GM21619 (cell line): ENCODE data around the gene ANO4.

Experiments used
- ATAC-seq: cut with Tn5 transposase; IDR thresholded peaks from one replicate; pipeline ENCODE4 v1.9.1; 2021; ENCODE audit not compliant: unreplicated experiment

Gene ANO4

DNA sequence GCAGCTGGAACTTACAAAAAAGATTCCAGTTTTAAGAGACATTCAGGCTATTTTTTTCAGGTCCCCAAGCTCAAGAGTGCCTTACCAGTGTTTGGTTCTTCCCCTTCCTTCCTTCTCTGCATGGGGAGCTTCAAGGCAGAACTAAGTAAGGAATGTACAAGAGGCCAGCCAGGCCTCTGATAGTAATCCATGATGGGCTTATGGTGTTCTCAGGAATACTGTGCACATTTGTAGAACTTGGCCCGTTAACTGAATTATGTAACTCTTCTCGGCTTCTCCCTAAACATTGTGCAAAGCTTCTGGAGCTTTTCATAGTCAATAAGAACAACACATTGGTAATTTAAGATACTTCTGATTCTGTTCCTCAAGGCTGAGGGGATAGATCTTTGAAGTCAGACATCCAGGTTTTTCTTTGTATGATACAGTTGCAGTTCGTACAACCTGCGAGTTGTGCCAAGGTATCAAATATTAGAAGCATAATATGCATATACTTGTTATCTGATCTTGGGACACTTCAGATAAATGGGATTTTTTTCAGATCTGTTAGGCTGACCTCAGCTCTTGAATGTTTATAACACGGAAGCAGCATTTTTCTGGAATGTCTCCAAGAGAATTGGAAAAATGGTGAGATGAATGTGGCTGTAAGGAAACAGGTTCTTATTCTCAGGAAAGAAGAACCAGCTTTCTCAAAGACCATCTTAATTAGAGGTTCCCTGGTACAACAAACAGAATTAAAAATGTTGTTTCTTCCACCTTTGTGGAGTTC is 148.6 kb downstream of the ANO4 start:
- no peak for ATAC-seq

DNA sequence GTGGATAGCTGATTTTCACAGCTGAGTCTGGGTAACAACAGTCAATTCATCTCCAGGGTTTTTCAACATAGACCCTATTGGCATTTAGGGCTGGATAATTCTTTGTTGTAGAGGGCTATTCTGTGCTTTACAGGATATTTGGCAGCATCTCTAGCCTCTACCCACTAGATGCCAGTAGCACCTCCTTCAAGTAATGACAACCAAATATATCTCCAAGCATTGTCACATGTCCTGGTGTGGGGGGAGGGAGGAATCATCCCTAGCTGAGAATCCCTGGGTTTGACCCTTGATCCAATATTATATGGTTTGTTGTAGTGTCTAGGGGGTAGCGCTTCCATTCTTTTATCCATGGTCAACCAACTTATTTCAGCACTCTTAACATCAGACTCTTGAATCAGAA is 157.2 kb downstream of the ANO4 start:
- no peak for ATAC-seq

DNA sequence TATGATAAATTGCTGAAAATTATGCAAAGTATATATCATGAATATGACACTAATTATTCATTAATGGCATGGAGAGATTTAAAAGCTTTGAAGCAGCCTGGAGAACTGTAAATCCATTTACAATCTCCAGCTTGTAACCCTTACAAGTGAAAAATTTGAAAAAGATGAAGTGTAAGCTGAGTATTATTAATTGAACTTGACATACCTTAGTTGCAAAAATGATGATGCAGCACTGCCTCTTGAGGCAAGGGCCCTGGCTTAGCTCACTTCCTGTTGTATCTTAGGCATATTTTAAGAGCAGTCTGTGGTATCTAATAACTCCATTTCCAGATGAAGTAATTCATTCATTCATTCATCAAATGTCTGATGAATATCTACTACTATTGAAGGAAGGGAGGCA is 158.6 kb downstream of the ANO4 start:
- ATAC-seq: no peak

DNA sequence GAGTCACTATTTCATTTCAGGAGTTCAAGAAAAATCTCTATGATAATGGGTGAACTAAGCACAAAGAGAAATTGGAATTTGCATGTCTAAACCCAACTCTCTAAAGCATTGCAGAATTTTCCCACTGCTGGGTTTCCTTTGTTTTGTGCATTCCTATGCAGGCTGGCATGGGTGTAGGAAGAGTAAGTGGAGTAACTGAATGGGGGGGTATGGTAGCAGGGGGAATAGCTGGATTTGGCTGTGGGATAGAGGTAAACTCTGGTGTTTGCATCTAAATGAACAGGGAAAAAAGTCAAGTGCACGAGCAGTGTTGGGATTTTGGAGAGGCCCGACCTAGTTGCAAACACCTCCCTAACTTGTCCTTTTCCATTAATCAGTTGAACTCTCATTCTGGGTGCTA is 159.1 kb downstream of the ANO4 start:
- ATAC-seq: no peak

DNA sequence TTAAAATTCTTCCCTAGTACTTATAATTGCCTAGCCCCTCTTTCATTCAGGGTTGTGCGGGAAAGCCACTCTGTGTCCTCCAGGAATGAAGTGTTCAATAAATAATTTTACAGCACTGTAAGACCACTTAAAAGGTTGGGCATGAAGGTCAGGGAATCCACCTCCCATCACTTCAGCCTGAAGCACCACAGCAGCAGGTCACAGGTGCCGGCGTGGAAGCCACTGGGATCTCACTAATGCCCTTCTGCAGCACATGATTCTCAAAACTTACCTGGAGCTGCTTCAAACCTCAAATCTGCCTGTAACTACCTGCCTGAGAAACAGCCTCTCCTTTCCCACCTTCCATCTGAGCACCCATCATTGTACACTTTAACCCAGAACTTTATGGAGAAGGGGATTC is 159.5 kb downstream of the ANO4 start:
- no peak for ATAC-seq

DNA sequence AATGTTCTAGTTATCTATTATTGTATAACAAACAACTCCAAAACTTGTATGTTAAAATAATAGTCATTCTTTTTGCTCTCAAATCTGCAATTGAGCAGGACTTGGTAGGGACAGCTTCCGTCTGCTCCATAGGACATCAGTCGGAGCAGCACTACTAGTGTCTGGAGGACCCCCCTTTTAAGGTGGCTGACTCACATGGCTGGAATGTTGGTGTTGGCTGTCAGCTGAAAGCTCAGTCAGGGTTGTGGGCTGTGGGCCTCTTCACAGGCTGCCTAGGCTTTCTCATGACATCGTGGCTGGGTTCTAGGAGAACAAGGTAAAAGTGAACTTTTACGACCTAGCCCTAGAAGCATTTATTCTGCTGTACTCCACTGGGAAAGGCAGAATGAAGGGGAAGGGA is 160.6 kb downstream of the ANO4 start:
- no peak for ATAC-seq

DNA sequence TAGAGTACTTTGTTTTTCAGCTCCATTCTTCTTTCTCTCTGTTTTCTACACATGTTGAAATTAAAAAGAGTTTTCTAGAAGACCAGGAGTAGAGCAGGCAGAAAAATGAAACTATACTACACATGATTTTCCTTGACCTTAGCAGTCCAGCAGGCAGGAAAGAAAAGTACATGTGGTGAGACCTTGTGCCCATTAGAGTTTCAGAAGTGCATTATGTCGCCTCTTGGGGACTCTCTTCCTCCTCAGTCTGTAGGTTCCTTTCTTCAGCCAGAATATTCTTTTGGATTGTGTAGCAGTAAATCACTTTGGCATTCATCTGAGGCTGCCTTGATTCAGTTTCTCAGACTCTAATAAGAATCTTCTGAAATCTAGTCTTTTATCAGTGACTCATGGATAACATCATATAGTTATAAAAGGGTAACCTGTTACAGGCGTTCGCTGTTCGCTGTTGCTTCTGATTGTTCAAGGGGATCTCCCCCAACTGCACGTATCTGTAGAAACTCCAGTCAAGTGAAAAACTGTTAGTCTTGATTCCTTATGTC is 161.8 kb downstream of the ANO4 start:
- no peak for ATAC-seq

DNA sequence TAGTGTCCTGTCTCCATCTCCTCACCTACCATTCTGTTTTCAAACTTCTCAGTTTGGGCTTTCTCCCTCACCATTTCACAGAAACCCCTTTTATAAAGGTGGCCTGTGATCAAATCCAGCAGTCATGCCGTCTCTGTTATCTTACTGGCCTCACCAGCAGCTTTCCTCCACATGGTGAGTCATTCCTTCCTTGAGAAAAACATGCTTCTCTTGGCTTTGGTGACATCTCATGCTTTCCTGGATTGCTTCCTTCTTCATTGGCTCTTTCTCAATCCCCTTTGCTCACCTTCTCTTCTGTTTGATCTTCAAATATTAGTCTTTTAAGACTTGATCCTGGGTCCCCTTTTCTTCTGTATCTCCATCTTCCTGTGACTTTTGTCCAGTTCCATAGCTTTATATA is 164.9 kb downstream of the ANO4 start:
- no peak for ATAC-seq

DNA sequence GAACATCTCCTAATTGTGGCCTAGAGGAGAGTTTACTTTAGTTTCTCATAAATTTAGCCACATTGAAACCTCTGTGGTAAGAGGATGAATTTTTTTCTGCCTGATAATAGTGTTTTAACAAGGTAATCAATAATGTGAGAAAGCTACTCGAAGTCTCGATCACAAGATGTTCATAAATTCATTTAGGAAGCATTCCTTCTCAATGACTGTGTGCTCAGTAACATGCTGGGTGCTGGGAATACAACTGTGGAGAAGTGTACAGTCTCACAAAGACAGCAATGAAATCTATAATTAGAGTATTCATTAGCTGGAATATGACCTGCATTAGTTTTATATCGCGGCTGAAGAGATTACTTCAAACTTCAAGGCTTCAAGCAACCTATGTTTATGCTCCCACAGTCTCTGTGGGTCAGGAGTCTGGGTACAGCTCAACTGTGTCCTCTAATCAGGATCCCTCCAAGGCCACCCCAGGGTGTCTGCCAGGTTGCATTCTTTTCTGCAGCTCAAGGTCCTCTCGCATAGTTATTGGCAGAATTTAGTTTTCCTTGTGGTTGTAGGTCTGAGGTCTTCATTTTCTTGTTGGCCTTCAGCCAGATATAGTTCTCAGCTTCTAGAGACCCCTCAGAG is 167.6 kb downstream of the ANO4 start:
- no peak for ATAC-seq

DNA sequence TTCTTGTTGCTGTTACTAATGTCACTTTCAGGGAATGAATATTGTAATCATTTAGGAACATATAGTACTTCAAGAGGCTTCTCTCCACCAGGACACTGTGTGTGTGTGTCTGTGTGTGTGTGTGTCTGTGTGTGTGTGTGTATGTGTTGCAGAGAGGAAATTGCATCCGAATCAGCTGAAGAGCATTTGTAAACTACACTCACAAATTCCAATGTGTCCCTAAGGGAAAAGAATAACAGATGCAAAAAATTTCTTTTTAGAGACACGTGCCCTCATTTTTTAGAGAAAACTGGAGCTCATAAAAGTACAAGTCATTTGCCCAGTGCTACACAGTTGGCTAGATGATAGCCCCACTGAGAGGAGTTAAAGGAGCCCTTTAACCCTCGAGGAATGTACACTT is 168.8 kb downstream of the ANO4 start:
- ATAC-seq: no peak

DNA sequence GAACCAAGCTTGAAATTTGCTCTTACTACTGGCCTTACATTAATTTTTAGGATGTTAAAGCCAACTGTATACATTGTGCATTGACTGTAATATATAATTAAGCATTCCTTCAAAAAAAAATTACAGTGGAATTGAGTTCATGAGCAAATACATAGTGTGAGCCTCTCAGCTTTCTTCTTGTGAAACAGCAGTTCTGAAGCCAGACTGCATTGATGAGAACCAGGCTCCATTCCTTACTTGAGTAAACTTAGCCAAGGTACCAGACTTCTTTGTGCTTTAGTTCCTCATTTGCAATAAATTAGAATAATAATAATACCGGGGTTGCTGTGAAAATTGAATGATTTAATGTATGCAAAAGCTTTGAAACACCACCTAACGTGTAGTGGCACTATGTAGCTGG is 169.5 kb downstream of the ANO4 start:
- no peak for ATAC-seq

DNA sequence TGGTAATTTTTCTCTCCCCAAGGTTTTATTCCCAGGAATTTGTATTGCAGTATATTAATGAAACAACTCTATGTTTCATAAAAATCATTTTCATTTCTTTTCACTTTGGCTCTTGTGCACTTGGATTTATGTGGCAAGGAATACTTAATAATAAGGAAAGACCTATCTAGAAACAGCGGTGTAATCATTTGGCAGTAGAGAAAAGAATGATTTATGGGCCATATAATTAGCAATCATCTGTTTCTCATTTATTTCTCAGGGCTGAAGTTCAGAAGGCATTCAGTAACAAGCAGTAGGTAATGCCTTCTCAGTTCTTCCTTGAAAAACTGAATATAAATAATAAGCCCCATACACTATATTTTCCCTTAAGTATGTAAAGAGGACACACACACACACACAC is 172.6 kb downstream of the ANO4 start:
- ATAC-seq: no peak

DNA sequence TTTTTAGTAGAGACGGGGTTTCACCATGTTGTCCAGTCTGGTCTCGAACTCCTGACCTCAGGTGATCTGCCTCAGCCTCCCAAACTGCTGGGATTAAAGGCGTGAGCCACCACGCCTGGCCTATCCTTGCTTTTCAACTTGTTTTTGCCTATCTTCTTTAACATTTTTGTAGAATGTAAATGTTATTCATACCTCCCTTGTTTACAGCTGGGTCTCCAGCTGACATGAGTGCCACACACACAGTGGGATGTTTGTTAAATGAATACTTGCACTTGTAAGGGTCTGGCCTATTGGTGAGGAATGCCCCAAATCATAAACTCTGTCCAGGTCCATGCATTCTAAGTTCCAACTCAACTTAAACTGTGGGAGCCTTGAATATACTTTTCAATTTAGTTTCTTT is 176.3 kb downstream of the ANO4 start:
- ATAC-seq: no peak

DNA sequence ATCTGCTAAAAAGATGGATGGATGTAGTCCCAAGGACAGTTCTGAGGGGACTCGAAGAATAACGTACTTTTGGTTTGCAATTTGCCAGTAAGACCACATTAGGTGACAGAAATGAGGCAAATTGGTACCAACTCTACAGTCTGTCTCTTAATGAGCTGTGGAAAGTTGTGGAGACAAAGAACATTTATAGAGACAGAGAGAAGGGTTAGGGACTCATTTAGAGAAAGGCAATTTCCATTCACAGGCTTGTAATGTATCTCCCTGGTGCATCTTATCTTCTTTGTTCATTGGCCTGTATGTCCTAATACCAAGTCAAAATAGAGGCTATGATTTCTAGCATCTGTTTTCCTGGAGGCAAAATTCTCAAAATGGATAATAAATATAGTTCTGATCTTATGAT is 177.5 kb downstream of the ANO4 start:
- ATAC-seq: no peak

DNA sequence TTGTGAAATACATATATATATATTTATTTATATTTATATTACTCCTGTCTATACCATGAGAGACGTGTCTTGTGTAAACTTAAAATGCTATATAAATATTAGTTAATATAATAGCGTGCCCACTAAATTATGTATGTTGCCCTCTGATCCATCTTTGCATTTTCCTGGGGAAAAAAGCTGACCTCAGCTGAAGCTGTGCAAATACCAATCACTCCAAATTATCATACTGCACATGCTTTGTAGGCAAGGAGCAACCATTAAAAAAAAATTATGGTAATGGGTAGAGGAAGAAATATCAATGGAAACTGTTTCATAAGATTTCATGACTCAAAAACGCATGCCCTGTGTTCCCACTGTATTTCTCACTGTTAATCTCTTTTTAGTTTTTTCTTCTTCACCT is 179.8 kb downstream of the ANO4 start:
- ATAC-seq: no peak

DNA sequence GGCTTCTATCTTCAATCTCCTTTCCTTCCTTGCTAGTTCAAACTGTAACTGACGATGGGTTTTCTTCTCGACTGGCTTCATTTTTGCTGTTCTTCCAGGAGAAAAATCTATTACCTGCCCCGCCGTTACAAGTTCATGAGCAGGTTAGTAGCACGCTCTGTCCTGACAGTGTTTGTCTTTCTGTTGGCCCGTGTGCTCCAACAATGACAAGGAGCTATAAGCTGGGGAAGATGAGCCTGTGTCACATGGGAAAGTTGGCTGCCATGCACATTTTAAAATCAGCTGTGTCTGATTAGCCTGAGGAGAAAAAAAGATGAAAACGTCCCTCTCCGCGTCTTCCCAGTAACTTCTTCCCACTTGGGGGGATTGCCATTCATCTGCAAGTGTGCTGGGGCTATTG is 180.2 kb downstream of the ANO4 start:
- ATAC-seq: no peak

DNA sequence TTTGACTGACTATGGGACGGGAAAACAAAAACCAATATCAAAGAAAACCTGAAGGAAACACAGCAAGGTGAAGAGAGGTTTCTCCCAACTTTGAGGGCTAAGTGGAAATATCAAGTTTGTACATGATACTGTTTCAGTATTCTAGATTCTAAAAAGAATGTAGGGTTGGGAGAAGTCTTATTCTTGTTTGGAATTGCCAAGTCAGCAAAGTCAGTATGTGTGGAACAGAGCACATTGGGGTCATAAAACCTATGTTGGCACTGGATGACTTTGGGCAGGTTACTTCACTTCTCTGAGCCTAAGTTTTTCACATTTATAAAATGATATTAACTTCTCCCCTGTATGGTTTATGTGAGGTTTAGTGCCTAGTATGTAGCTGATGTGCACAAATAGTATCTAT is 182.2 kb downstream of the ANO4 start:
- ATAC-seq: no peak

DNA sequence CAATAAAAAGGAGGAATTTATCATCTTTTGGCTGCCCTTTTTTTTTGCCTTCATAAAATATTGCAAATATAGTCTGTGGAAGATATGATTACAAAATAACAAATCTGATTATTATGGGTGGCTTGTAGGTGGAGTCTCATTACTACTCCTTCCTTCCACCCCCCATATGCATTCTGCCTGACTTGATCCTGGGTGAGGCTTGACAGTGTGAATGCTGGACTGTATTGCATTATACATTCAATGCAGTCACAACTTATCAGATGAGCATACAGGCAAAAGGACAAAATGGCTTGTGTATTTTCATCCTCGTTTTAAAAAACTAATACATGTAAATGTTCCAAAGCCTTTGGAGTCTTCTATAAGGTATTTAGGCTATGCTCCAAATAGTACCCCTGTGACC is 186.3 kb downstream of the ANO4 start:
- no peak for ATAC-seq

DNA sequence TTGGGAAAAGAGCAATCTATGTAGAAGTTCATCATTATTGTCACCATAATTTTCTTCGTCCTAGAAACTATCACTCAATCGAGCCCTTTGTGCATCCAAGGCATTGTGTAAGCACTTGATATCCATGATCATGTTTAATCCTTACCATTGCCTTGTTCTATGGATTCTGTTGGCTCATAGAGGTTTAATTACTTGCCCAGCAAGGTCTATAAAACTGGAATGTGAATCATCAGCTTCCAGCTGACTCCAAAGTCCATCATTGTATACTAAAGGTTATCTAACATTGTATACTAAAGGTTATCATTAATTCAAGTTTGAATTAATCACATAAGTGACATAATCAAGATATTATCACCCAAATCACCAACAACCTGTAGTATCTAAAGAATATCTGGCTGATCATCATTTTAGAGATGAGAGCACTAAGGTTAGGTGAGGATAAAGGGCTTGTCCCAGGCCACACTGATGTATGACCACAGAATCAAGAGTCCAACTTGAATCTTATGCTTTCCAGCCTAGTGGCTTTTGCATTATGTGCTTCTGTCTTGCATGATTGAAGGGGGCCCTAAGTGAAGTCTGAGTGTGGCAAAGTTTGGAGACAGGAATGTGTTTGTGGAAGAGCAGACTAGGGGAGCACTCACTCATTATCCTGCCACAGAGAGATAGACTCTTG is 188.1 kb downstream of the ANO4 start:
- ATAC-seq: no peak

DNA sequence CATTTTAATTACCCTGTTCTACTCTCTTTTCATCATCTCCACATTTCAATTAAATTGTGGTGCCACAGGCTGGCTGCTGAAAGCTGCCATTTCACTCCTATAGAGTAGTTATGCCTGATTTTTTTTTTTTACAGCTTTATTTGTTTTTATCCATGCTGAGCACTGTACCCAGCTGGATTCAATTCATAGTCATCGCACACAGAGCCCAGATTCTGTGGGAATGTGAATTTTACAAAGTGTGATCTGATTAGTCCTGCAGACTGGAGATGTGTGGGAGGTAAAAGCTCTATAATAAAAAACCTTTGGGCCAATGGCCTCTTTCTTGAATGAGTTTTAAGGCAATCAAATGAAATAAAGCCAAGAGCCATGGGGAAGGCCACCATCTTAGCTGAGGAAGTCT is 190.2 kb downstream of the ANO4 start:
- ATAC-seq: no peak

DNA sequence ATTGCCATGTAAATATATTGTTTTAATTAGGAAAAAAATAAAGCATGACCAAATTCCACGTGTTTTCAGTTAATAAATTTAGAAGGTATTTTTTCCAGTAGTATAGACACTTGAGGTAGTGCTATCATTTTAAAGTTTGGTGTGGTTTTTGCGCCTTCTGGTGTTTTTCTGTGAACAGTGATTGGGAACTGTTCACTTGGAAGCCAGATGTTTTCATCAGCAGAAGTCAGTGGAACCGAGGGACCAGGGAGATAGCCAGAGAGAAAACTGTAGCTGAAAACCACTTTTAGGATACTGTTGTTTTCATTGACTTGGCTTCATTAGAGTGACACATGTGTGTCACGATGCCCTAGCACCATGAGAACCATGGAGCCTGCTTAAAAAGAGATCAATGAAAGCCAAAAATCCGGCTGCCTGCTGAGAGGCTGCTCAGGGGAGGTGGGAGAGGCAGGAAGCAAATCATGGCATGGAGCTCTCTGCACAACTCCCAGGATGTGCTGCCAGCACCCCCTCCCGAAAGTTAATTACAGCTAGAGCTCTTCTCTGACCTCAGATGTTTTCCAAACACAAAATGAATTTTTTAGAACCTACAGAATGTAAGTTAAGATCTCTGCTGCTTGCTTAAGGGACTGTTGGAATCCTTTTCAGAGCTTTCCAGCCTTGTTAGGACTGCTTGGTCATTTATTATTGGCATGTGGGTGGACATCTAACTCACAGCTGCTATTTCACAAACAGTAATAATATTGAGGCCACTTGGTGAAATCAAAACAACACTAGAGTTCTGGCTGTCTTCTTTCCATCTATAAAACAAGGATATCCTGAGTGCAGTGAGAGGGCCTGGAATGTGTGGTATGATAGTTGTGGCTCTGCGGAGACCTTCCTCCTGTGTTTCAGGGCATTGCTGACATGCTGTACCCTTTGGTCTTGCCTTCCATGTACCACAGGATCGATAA is 192.3 kb downstream of the ANO4 start:
- no peak for ATAC-seq
